HG03432 (cell line): ENCODE data around the gene SLC36A2.
"Not testable (repeated sequence)": the region's sequence is repeated elsewhere in the genome, so short reads cannot be mapped to it uniquely, and the experiment has no call there.

ENCODE experiments used
- ATAC-seq: cut with Tn5 transposase; IDR thresholded peaks from one replicate; pipeline ENCODE4 v1.9.1; 2021; ENCODE audit warnings: mild to moderate bottlenecking, moderate library complexity; ENCODE audit not compliant: unreplicated experiment

The SLC36A2 gene

DNA sequence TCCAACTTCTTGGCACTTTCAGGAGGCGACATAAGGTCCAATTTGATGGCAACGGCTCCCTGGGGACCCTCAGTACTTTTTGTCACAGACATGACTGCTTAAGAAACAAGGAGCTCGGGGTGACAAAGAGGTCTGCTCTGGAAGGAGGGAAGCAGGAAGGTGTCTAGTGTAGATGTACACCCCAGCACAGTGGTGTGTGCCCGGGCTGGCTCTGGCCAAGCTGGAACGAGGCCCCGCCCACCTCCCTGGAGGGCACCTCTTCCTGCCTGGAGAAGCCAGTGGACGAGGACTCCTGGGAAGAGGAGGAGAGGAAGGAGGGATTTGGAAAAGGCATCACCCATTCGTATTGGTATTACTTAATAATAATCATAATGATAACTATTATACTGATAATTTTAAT lies at the start of gene SLC36A2:
Gene SLC36A2, minus strand, starts transcription at position 191 of the 400 bp plus-strand sequence. Its CDS starts 99 bp downstream, at position 92.
- ATAC-seq, result no peak

- ATAC-seq, result no peak
These were observed 41.6 kb upstream of the SLC36A2 start for GRCh38 chr5:151388960-151389359.

DNA sequence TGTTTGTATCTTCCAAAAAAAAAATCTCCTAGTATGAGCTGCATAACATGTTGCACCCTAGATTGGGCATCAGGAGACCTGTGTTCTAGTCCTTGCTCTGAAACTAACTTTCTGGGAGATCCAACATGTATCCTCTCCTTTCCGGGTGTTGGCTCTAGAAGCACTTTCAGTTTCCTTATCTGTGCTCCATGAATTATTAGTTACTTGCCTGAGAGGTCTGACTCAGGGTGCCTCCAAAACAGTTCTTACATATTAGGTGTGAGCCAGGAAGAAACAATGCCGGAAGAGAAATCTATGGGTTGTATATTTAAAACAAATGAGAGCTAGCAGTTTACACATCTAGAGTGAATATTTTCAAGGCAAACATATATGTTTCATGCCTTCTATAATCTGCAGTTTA lies 36.7 kb upstream of the SLC36A2 start:
- ATAC-seq, result no peak

GRCh38 chr5:151383011-151383410 lies 35.7 kb upstream of the SLC36A2 start:
- ATAC-seq, result no peak

- no peak for ATAC-seq
These were observed 35.2 kb upstream of the SLC36A2 start for GRCh38 chr5:151382576-151382975.

GRCh38 chr5:151381899-151382298 lies 34.5 kb upstream of the SLC36A2 start:
- ATAC-seq, result no peak

GRCh38 chr5:151378616-151379015 lies 31.3 kb upstream of the SLC36A2 start:
- no peak for ATAC-seq

DNA sequence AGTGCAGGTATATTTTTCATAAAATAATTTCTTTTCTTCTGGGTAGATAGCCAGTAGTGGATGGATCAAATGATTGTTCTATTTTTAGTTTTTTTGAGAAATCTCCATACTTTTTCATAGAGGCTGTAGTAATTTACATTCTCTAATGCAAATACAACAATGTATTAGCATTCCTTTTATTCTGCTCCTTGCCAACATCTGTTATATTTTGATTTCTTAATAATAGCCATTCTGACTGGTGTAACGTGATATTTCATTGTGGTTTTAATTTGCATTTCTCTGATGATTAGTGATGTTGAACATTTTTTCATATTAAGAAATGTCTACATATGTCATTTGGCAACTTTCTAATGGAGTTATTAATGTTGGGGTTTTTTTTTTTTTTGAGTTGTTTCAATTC lies 27.2 kb upstream of the SLC36A2 start:
- no peak for ATAC-seq

DNA sequence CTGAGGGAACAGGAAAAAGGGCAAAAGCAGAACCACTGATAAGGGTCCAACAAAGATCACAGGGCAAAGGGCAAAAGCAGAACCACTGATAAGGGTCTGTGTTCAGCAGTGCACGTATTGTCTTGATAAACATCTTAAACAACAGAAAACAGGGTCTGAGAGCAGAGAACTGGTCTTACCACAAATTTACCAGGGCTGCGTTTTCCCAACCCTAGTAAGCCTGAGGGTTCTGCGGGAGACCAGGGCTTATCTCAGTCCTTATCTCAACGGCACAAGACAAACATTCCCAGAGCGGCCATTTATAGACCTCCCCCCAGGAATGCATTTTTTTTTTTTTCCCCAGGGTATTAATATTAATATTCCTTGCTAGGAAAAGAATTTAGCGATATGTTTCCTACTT lies 19.7 kb upstream of the SLC36A2 start:
- ATAC-seq, result not testable (repeated sequence)

- no peak for ATAC-seq
These were observed 16.3 kb upstream of the SLC36A2 start for GRCh38 chr5:151363673-151364072.

GRCh38 chr5:151362970-151363369 lies 15.6 kb upstream of the SLC36A2 start:
- ATAC-seq, result no peak

DNA sequence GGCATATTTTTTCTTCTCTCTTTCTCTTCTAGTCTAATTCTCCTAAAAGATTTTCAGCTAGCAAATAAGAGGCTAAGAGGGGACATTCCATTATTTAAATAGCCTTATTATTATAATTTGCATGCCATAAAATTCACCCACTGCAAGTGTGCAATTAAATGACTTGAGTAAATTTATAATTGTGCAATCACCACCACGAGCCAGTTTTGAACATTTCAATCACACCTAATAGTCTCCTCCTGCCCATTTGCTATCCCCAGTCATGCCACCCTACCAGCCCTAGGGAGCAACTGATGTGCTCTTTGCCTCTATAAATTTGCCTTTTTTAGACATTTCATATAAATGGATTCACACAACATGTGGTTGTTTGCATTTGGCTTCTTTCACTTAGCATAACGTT lies 12.0 kb upstream of the SLC36A2 start:
- no peak for ATAC-seq

DNA sequence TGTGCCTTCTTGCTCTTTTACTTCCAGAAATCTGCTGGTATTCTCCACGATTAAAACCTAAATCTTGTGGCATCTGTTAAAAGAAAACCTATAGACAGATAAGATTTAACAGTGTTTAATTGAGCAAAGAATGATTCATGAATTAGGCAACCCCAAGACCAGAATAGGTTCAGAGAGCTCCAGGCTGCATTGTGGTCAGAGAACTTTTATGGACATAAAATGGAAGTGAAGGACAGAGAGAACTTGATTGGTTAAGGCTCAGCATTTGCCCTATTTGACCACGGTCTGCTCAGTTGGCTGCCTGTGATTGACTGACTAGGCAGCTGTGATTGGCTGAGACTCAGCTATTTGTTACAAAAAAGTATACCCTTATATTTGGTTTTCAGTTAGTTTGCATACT lies 10.4 kb upstream of the SLC36A2 start:
- no peak for ATAC-seq

- no peak for ATAC-seq
These were observed 9.7 kb upstream of the SLC36A2 start for GRCh38 chr5:151357097-151357496.

DNA sequence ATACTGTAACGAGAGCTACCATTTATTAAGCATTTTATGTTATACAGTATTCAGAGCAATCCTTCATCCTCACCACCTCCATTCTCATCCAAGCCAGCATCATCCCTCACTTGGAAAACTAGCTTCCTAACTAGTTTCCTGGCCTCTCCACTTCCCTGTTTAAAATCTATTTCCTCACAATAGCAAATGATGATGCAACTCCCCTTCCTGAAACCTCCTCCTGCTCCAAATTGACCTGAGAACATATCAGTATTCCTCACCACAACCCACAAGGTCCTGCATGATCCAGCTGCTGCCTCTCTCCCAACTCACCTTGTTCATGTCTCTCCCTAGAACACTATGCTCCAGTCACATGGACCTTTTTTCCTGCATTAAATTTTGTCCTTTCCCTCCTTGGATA lies 4.3 kb upstream of the SLC36A2 start:
- ATAC-seq, result no peak

DNA sequence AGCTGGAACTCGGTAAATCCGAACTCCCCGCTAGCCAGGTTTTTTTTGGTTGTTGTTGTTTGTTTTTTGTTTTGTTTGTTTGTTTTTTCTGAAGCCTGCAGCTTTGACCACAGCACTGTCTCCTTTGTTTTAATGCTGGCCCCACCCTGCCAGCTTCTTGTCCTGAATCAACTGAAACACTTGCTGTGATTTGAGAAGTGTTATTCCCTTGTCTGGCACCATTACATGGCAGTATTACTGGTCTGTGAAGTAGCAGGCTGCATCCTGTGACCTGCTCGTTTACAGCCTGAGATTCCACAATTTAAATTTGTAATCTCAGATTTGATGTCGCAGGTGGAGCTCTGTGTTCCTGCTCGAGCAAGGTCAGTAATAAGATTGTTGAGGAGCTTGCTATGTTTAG lies 1.4 kb upstream of the SLC36A2 start:
- ATAC-seq, result no peak

GRCh38 chr5:151345808-151346478 lies 1.4 kb downstream of the SLC36A2 start:
- ATAC-seq, result no peak

DNA sequence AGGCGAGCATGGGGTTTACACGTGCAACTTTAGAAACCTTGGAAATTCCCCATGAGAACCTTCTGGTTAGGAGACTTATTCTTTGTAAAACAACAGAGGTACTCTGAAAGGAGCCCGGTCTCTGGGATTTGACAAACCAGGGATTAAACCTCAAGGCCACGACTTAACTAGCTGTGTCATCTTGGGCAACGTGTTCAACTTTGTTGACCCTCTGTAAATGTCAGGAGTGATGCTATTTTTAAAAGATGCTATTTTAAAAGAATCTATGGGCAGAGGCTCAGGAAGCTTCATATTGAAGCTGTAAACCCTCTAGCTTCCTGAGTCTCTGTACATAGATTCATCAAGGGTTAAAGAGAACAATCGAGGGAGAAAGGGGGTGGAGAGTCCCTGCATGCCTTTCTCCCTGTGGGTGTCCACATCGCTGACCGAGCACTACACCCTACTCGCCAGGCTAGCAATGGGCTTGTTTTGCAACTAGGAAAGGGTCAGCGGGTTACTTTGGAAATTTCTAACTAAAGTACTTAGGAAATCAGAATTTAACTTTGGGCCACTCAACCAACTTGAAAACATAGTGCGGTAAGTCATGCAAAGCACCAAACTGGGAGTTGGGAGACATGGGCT lies 2.1 kb downstream of the SLC36A2 start:
- ATAC-seq, result no peak

DNA sequence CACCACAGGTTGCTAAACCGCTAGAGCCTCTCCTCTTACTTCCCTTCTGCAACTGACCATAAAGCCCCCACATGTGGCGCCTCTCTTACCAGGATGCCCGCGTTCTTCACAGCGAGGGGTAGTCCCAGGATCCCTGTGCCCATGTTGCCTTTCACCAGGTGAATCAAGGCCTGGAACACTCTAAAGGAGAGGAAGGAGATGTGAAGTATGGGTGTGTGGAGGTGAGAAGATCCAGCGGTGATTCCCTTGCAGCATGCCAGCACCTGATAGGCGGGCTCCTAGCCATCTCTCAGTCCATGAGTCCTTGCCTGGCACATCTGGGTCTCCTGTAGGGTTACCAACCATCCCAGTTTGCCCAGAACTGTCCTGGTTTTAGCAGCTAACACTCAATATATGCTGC lies 3.3 kb downstream of the SLC36A2 start:
- ATAC-seq, result no peak

DNA sequence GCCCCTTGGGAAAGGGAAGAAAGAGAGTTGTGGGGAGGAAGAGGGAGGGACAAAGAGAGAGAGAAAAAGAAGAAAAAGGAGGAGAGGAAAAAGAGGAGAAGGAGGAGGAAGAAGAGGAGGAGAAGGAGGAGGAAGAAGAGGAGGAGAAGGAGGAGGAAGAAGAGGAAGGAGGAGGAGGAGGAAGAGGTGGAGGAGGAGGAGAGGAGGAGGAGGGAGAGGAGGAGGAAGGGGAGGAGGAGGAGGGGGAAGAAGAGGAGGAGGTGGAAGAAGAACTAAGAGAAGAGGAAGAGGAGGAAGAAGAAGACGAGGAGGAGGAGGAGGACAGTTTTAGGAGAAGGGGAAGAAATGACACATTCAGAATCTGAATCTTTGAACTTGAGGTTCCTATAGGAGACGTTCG lies 7.4 kb downstream of the SLC36A2 start:
- ATAC-seq, result no peak

GRCh38 chr5:151338734-151339133 lies 8.6 kb downstream of the SLC36A2 start:
- ATAC-seq, result no peak

GRCh38 chr5:151332857-151333256 lies 14.5 kb downstream of the SLC36A2 start:
- ATAC-seq, result no peak

DNA sequence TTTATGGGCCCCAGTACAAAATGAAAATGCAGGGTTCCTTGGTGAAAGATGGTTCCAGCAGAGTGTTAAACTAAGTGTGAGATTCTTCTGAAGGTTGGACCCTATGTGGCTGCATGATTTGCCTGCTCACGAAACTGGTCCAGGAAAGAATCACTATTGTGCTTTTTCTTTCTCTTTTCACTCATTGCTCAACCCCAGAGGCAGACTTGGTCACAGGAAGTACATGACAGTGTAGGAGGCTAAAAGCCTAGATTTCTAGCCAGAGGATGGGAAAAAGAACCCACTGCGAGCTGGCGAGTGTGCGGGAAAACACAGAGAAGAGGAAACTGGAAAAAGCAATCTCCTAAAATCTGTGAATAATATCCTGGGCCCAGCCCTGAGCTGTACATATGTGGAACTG lies 18.6 kb downstream of the SLC36A2 start:
- ATAC-seq, result no peak
